GM04504 (cell line): Measurements from ENCODE around the gene NUDT9.
"Not testable (repeated sequence)": the region's sequence is repeated elsewhere in the genome, so short reads cannot be mapped to it uniquely, and the experiment has no call there.

Experiments
- DNase-seq: peaks from one replicate; pipeline ENCODE4 v3.0.0-alpha.2; 2012; ENCODE audit warnings: low read depth

The NUDT9 gene, protein sequence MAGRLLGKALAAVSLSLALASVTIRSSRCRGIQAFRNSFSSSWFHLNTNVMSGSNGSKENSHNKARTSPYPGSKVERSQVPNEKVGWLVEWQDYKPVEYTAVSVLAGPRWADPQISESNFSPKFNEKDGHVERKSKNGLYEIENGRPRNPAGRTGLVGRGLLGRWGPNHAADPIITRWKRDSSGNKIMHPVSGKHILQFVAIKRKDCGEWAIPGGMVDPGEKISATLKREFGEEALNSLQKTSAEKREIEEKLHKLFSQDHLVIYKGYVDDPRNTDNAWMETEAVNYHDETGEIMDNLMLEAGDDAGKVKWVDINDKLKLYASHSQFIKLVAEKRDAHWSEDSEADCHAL

DNA sequence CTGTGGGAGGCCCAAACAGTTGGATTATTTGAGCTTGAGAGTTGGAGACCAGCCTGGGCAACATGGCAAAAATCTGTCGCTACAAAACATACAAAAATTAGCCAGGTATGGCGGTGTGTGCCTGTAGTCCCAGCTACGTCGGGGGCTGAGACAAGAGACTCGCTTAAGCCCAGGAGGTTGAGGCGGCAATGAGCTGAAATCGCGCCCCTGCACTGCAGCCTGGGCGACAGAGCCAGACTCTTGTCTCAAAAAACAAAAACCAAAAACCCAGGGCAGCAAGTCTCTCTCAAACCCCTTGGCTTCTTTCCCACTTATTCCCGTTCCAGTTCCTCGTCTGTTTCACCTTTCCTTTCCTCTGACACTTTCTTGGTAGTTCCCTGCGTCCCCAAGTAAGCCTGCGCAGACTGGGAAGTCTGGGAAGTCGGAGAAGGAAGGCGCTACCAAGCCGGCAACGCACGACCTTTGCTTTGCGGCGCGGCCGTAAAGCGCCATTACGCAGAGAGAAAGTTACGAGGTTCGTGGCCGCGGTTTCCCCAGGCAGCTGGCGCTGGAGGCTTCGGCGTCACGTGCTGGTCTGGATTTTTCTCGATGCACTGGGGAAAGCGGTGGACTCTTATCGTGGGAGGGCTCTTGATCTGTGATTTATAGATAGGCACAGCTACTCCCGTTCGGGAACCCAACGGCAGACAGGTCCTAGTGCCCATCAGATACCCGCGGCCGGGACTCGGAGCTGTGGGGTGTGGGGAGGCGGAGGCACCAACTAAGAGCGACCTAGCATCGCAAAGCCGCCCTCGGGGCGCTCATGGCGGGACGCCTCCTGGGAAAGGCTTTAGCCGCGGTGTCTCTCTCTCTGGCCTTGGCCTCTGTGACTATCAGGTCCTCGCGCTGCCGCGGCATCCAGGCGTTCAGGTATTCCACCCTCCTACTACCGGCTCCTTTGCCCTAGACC, at the start of gene NUDT9:
NUDT9 (plus strand) TSS at position 470 of the 949 bp plus-strand sequence; CDS start at position 803, 333 bp downstream.
- DNase-seq = peak; percentile 88

DNA sequence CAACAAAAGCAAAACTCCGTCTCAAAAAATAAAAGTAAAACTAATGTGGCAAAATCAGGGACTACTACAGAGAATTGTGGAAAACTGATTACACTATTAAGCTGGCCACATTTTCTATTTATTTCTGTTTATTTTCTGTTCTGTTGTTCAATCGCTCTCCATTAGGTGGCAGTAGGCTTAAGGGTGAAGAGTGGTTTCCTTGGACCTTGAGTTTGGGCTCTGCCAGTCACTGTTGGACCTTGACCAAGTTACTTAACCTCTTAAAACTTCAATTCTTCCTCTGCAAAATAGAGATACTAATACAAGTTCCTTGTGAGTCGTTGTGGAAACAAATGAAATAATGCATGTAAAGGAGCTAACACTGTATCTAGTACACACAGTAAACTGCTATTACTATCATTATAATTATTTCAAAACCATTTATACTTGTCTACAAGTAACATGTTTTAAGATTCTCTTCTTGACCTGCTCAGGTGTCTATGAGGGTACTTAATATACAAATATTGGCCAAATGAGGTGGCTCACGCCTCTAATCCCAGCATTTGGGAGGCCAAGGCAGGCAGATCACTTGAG, 46.6 kb upstream of the NUDT9 start:
- peak; percentile 60 for DNase-seq

DNA sequence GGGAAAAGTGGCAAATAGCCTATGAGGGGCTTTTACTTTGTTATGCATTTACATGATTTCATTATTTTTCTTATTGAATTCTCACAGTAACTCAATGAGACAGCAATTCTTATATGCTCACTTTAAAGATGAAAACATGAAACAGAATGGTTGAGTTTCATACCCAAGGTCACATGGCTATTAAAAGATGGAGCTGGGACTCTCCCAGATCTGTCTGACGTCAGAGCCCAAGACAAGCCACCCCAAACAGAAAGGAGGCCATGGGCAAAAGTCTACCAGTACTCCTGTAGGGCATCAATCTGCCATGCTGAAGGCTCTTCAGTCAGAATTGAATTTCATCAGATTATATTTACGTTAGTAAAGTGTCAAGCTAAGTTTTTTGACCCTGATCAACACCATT, 44.6 kb upstream of the NUDT9 start:
- no peak for DNase-seq

DNA sequence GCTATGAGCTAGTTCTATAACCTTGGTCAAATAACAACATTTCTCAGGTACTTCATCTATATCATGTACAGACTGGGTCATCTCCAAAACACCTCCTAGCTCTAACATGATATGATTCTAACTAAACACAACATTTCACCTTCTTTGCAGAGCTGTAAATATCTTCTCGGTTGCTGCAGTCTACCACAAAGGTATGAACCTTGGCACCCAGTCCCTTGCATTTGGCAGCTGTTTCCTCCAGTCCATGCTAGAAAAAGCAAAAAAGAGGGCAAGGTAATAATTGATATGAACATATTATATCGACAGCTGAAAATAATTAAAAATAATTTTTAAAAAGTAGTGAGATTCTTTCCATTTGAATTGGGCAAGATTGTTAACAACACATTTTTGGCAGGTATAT, 40.3 kb upstream of the NUDT9 start:
- DNase-seq = no peak

DNA sequence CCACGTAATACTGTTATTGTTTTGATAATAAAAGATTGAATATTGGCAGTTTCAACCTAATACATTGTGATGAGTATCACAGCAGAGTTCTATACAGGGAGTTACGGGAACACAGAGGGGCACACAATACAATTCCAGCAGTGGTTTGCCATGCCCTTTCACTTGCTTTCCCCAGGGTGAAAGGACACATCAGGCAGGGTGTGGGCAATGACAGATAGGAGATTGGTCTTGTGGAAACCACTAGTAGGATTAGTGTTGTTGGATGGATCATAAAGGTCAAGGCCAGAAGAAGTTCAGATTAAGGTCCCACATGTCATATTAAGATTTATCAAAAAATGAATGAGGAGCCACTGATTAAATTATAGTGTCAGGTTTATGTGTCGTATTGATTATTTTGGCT, 39.4 kb upstream of the NUDT9 start:
- DNase-seq = no peak

DNA sequence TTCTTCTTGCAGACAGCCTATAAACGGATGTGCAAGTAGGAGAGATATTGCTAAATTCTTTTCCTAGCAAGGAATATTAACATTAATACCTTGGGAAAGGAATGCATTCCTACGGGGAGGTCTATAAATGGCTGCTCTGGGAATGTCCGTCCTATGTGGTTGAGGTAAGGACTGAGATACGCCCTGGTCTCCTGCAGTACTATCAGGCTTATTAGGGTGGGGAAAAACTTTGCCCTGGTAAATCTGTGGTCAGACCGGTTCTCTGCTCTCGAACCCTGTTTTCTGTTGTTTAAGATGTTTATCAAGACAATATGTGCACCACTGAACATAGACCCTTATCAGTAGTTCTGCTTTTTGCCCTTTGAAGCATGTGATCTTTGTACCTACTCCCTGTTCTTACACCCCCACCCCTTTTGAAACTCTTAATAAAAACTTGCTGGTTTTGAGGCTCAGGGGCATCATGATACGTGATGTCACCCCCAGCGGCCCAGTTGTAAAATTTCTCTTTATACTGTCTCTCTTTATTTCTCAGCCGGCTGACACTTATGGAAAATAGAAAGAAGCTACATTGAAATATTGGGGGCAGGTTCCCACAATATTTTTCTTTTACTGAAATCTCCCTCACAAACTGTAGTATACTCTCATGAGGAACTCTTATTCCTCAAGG, 37.8 kb upstream of the NUDT9 start:
- not testable (repeated sequence) for DNase-seq

DNA sequence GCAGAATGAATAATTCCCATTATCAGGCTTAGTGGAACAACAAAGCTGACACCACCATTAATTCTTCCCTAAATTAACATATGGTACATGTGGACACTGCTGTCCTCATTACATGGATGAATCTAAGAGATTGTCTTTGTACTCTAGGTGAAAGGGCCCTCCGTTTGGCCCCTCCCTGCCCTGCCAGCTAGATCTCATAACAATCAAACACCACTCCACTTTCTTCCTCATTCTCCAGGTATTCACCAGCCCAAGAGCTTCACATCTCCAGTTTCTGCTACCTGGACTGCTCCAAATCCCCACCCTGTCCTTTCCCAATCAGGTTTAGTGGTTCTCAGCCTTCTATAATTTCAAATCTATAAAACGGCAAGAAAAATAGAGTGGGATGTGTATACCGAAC, 35.1 kb upstream of the NUDT9 start:
- no peak for DNase-seq

DNA sequence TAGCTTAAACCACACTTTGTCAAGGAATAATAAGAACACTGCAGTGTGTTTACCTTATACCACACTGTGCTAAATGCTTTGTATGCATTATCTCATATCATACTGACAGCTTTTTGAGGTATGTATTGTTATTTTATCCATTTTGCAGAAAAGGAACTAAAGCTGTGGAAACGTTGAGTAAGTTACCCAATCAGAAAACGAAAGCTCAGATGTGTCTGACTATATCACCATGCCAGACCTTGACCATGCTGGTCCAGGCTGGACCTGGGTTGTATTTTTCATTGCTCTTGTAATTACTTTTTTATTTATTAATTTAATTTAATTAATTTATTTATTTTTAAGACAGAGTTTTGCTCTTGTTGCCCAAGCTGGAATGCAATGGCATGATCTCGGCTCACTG, 33.5 kb upstream of the NUDT9 start:
- DNase-seq = no peak

DNA sequence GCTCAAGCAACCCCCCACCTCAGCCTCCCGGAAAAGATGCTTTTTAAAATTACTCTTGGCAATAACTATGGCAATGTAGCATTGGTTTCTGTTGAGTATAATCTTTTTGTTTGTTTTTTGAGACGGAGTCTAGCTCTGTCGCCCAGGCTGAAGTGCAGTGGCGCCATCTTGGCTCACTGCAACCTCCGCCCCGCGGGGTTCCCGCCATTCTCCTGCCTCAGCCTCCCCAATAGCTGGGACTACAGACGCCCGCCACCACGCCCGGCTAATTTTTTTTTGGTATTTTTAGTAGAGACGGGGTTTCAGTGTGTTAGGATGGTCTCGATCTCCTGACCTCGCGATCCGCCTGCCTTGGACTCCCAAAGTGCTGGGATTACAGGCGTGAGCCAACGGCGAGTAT, 32.3 kb upstream of the NUDT9 start:
- not testable (repeated sequence) for DNase-seq

DNA sequence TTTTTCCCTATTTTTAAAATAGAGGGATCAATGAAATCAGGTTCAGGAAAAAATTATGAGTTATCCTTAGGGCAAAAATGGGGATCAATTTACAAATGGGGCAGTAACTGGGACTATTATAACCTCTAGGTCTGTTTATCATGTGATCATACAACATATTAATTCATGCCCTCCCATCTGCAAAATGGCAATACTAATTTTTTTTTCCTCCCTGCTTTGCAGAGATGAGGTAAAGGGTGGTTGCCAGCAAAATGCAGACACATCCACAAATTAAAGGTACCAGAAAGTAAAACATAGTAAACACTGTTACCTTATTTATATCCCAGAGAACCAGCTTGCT, 31.9 kb upstream of the NUDT9 start:
- no peak for DNase-seq

DNA sequence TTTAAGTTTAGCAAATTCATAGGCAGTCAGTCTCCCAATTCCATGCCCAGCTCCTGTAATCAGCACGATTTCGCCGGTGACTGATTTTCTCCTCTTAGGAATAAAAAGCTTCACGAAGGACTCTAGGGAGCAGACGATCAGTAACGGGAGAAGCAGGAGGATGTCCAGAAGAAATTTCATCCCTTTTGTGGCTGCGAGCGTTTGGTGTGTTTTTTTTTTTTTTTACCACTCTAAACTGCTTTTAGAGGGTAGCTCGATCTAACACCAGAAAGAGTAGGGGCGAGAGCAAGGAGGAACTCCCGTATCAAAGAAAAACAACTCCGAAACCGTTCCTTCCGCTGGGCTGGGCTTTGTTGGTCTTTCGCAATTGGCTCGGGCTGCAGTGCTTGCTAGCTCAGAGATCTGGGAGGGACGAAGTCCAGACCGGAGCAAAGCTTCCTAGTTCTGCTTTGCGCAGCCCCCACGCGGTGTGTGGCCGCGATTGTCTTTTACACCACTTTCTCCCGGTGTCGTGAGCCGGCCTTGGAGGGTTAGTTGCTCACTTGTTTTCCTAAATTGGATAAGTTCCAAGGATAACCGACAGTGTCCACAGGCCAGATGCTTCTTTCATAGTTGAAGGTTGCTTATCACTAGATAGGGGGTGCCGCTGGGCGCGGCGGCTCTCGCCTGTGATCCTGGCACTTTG, 31.3 kb upstream of the NUDT9 start, which contains the start of gene HSD17B11:
HSD17B11 (minus strand) TSS at position 298 of the 685 bp plus-strand sequence; CDS start at position 180, 118 bp downstream.
- peak; percentile 79 for DNase-seq

DNA sequence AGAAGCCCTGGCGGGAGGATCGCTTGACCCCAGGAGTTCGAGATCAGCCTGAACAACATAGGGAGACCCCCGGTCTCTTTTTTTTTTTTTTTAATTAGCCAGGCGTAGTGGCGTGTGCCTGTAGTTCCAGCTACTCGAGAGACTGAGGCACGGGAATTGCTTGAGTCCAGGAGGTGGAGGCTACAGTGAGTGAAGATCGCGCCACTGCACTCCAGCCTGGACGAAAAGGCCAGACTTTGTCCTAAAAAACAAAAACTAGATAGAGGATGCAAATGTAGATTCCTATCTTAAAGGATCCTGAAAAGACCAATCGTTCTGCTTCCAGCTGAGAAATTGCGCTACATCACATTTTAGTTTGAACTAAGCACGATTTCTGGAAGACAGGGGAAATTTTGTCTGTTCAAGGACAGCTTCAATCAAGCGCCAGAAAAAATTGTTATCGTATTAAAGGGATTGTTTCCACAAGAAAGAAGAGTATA, 30.8 kb upstream of the NUDT9 start:
- DNase-seq = no peak

DNA sequence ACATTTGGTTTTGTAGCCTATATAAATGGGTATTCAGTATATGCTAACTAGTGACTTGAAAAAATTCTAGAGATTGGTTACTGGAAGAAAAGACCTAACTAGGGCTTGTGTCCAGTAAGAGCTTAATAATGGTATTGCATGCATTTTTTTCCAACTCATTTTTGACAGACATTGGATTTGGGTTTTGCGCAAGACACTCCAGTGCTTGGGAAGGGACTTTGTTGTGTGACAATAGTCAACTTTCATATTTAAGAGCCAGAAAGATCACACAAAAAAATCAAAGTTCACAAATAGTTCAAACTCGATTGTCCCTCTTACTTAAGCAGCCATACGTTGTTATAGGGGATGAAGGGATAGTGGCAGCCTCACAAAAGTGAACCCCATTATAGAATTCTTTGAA, 30.2 kb upstream of the NUDT9 start:
- no peak for DNase-seq

DNA sequence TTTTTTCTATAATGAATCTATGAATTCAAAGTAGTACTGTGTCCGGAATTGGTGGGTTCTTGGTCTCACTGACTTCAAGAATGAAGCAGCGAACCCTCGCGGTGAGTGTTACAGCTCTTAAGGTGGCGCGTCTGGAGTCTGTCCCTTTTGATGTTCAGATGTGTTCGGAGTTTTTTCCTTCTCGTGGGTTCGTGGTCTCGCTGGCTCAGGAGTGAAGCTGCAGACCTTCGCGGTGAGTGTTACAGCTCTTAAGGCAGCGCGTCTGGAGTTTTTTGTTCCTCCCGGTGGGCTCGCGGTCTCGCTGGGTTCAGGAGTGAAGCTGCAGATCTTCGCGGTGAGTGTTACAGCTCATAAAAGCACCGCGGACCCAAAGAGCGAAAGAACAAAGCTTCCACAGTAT, 27.3 kb upstream of the NUDT9 start:
- not testable (repeated sequence) for DNase-seq

DNA sequence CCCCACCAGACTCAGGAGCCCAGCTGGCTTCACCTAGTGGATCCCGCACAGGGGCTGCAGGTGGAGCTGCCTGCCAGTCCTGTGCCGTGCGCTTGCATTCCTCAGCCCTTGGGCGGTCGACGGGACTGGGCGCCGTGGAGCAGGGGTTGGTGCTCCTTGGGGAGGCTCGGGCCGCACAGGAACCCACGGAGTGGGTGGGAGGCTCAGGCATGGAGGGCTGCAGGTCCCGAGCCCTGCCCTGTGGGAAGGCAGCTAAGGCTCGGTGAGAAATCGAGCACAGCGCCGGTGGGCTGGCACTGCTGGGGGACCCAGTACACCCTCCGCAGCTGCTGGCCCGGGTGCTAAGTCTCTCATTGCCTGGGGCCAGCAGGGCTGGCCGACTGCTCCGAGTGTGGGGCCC, 26.5 kb upstream of the NUDT9 start:
- DNase-seq = not testable (repeated sequence)

DNA sequence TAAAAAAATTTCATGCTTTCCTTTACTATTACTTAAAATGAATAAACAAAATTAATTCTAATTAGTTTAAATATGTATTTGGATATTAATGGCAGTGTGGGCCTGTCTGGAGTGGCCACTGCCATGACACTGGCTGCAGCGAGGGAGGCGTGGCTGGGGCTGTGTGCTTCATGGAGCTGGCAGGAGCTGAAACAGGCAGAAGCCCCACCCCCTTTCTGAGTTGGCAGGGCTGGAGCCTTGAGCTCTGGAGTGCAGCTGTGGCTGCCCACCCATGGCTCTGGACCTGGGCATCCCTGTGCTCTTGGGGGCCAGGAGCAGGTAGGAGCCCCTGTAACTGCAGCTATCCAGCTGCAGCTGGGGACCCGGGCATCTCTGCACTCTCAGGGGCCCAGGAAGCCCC, 23.2 kb upstream of the NUDT9 start:
- no peak for DNase-seq

DNA sequence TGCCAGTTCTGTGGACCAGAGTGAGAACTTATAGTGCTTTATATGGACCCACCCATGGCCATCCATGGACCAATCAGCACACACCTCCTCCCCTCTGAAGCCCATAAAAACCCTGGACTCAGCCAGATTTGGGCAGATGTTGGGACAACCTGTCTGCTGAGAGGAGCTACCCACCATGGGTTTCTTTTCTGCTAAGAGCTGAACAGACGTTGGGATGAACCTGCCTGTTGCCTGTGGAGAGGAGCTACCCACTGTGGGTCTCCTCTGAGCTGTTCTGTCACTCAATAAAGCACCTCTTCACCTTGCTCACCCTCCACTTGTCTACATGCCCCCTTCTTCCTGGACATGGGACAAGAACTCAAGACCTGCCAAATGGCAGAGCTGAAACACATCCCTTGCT, 22.4 kb upstream of the NUDT9 start:
- no peak for DNase-seq

DNA sequence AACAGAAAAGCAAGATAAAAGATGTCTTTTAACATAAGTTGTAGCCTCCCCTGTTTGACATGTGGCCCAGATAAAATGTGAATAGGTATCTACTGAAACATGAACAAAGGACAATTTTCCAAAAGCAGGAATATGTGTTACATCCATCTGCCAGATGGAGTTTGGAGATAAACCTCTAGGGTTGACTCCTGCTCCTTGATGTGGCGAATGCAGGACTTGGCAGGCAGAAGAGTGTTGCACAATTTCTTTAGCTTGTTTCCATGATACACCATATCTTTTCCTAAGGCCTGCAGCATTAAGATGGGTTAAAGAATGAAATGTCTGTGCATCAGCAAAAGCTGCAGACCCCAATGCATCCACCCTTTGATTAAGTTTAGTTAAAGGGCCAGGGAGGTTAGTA, 18.6 kb upstream of the NUDT9 start:
- not testable (repeated sequence) for DNase-seq

DNA sequence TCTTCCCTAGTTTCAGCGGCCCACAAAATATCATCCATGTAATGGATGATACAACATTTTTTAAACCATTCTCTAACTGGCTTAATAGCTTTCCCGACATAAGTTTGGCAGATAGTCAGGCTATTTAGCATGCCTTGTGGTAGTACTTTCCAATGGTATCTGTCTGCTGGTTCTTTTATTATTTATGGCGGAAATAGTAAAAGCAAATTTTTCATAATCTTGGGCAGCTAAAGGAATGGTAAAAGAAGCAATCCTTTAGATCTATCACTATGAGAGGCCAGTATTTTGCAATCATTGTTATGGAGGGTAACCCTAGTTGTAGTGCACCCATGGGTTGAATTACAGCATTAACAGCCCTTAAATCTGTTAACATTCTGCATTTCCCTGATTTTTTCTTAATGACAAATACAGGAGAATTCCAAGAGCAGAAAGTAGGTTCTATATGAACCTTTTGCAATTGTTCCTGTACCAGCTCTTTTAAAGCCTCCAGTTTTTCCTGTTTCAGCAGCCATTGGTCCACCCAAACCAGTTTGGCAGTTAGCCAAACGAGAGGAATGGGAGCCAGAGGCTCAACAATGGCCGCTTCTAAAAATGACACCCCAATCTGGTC, 17.1 kb upstream of the NUDT9 start:
- DNase-seq = no peak

DNA sequence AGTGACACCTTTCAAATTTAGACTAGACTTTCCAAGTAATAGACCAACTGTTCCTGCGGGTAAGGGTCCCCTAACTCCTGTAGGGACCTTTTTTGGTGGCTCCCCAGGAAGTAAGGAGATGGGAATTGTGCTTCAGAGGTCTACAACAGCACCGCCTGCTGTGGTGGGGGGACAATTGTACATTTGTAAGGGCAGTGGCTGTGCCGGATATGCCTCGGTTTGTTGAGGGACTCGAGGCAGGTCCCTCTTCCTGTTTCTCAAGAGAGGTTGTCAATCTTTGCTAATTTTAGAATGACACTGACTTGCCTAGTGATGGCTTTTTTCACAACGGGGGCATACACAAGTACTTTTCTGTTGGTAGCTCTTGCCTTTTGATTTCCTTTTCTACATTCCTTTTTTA, 15.9 kb upstream of the NUDT9 start:
- DNase-seq = no peak

DNA sequence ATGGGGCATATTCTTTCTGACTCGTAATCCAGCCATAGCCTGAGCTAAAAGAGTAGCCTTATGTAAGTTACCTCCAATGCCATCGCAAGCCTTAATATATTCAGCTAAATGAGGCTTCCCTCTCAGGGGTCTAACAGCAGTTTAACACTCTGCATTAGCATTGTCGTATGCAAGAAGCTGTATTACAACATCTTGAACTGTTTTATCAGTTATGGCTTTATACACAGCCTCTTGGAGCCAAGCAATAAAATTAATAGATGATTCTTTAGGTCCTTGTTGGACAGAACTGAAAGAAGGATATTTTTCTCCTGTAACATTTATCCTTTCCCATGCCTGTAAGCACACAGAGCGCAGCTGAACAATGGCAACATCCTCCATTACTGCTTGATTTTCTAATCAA, 15.5 kb upstream of the NUDT9 start:
- not testable (repeated sequence) for DNase-seq
